NOMO-1 (cell line): ENCODE results near the gene SRMS.
"Not testable (repeated sequence)": the region's sequence is repeated elsewhere in the genome, so short reads cannot be mapped to it uniquely, and the experiment has no call there.

Source experiments
- DNase-seq, 2 experiments: peaks; one replicate each; lab custom pipeline; 2025; ENCODE audit not compliant: unreplicated experiment in 2 of 2; lab: John Stamatoyannopoulos, UW

The SRMS gene

DNA sequence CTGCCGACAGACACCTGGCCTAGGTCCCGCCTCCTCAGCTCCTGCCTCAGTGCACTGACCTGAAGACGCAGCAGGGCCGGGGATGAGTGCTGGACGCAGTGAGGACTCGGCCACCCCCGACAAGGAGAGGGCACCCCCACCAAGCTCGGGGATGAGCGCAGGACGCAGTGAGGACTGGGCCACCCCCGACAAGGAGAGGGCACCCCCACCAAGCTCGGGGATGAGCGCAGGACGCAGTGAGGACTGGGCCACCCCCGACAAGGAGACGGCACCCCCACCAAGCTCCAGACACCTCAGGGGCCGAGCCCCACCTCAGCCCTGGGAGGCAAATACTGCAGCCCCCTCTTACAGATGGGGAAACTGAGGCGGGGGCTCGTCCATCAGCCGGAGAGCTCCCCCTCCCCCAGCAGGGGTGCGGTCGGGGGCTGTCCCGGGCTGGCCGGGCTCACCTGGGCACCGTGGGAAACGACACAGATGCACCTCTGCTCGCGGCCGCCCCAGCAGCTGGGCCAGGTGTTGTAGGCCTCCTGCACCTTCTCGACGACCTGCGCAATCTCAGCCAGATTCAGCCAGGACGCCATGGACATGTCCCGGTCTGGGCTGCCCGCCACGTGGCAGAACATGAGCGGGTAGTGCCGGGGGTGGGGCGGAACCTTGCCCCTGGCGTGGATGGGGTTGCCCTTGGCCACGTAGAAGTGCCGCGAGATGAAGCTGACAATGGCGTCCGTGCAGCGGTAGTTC, 19.0 kb upstream of the SRMS start:
- DNase-seq: no peak

DNA sequence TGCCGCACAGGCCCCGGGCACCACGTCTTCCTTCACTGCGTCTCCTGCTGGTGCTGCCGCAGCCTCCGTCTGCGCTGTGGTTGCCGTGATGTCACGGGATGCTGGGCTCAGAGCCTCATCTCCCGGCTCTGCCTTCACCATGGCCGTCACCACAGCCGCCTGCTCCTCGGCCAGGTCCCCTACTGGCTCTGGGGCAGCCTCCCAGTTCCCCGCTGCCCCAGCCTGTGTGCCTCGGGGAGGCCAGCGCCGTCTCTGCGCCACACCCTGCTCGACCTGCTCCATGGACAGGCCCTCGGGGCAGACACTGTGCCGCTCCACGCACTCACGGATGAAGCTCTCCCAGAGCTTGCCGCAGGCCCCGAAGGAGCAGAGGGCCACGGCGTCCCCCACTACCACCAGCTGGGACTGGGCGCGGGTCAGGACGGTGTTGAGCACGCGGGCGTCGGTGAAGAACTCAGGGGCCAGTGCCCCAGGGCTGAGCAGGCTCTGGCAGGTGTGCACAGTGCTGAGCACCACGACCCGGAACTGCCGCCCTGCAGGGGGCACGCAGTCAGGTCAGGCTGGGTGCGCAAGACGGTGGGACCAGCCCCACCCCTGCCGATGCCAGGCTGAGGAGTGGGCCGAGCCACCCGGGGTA, 18.3 kb upstream of the SRMS start:
- DNase-seq: no peak

DNA sequence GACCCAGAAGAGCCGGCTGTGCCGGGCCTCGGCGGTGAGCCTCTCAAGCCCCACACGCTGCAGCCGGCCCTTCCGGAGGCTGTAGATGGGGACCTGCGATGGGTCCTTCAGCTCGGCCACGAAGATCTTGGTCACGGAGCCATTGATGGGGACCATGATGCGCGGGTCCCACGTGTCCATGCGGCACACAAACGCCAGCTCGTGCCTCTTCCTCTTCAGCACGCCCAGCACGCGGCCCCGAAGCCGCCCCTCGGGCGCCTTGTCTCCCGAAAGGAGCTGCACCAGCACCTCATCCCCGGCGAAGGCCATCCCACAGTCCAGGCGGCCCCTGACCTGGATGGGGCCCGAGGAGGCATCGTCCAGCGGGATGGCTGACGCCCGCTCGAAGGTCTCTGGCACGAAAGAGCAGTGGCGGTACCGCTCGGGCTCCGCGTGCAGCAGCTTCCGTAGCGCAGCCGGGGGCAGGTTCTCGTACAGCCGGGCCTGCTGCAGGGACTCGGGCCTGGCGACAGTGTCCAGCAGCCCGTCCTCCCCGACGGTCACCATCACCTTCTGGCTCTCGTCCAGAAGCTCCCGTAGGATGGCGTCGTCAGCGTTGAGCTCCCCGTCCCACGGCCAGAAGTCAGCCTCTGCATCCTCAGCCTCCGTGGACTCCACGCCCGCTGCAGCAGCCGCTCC, 17.6 kb upstream of the SRMS start:
- no peak for DNase-seq

DNA sequence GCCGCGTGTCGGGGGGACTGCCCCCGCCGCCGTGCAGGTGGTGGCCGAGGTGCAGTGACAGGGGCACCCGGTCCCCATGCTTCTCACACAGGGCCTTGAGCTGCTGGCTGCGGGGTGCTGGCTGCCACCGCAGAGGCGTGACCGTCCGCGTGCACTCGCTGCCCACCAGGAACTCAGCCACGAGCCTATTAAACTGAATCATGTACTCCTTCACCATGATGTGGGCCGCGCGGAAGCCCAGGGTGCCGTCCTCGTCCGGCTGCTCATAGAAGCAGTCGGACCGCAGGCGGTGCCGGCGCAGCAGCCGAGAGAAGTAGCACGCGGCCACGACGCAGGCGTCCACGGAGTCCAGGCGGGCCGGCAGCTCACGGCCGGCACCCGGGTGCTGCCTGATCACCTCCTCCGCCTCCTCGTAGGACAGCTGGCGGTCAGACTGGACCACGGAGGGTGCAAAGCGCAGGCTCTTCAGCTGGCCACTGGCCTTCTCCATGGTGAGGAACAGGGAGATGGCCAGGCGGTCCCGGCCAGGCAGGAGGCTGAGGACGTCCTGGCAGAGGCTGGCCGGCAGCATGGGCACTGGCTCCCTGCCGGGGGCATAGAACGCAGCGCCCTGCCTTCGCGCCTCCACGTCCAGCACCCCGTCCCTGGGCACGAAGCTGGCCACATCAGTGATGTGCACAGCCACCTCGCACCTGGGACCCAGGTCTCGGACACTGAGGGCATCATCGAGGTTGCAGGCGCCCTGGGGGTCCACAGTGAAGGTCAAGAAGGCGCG, 16.7 kb upstream of the SRMS start:
- no peak for DNase-seq

DNA sequence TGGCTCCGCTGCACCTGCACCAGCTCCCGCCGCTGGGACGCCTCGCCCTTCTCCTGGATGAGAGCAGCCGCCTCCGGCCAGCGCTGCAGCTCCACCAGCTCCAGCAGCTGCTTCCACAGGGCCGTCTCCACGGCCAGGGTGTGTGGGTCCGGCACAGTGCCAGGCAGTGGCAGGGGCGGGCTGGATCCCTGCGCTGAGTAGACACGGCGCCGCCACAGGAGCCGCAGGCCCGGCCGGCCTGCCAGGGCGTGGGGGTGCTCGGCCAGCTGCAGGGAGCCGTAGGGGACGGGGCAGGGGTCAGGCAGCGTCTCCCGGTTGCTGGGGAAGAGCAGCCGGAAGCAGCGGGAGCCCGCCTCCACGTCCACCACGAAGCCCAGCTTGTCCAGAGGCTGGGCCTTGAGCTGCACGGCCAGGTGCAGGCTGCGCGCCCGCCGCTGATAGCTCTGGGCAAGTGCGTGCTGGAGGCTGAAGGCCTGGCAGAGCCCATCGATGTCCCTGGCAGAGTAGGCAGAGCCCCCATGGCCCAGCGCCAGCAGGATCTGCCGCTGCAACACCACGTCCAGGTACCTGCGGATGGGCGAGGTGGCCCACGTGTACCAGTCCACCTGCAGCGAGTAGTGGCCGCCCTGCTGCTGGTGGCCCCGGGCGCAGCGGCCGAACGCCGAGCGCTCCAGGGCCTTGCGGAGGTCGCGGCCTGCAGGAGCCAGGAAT, 15.8 kb upstream of the SRMS start:
- DNase-seq: no peak

DNA sequence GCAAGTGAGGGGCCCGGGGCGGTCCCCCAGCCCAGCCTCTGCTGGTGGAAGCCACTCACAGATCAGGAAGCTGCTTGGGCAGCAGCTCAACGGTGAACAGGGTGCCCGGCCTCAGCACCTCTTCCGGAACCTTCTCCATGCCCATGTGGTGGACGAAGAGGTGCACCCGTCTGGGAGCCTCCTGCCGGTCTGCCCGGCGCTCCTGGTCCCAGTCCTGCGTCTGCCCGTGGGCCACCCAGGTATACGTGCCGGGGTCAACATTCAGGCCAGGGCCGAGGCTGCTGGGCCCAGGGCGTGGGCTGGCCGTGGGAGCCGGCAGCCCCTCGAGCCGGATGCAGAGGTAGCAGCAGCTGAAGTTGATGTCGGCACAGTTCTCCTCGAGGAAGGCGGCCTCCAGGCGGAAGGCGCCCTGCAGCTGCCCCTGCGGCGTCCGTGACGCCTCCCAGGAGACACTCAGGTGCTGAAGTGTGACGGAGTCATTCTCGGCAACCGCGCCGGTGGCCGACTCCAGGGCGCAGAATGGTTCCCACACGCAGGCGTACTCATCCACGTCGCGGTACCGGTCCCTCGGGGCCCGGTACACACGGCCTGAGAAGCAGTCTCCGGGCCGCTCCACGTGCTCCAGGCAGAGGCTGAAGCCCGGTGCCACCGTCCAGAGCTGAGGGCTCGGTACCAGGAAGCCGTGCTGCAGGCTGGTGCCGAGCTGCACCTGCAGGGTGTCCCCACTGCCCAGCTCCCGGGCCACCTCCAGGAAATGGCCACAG, 15.1 kb upstream of the SRMS start:
- no peak for DNase-seq

DNA sequence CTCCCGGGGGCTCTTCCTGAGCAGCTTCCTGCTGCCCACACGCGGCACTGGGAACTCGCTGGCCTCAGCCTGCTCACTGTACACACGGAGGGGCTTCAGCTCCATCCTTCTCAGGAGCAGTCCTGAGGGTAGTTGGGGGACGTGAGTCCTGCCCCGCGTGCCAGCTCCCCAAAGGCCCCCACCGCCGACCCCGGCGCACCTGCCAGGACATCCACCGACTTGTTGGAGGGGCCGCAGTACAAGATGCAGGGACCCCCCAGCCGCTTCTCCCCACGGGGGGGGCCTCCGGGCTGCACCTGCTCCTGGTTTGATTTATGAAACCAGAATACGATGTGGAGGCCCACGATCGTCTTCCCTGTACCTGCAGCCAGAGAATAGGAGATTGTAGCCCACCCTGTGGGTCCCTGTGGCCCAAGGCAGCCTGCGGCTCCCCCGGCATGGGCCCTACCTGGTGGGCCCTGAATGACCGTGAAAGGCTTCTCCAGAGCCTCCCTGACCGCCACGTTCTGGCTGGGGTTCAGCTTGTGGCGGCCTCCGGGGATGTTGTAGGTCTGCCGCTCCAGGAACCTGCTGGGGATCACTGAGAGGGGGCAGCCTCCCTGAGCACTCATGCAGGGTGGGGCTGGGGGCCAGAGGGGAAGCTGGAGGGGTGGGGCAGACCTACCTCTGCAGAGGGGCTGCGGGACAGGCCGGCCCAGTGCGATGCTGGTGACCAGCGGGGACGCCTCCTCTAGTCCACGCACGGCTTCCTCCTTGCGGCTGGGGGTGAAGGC, 14.3 kb upstream of the SRMS start:
- no peak for DNase-seq

DNA sequence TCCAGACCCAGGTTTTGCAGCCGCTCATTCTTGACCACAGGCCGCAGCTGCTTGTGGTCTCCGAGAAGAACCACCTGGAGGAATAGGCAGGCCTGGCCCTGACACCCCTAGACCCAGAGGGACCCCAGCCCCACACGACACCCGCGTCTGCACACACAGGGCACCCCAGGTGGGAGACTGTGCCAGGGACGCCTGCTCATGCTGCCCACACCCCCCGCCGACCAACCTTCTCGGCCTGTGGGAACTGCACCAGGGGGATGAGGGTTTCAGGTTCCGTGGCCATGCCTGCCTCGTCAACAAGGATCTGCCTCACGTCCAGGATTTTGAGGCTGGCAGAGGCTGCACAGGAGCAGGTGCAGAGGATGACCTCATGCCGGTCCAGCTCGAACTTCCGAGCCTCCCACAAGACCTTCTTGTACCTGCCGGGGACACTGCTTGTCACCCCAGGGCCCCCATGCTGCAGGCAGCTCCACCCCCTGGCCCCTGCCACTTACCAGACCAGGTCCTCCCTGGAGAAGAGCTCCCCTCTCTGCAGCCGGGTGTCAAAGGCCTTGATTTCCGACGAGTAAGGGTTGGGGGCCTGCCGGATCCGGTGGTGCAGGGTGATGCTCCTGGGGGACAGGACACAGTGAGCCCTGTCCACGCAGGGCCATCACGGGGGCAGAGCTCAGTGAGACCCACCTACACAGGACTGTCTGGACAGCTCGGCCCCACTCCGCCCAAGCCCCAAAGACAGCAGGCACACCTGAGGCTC, 13.5 kb upstream of the SRMS start:
- no peak for DNase-seq

DNA sequence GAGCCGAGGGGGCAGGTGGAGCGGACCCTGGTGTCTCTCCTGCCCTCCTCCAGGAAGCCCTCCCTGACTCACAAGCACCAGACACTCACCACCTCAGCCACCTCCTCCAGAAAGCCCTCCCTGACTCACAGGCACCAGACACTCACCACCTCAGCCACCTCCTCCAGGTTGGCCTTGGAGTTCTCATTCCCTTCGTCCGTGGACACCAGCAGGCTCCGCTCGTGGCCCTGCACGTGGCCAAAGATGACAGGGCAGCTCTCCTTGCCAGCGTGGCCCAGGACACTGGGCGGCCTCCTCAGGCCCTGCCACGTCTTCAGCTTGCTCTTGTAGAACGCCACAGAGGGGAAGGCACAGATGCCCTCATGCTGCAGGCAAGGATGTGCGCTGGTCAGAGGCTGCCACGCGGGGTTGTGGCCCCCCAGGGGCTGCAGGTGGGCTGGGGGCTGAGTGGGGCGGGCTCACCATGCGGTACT, 12.8 kb upstream of the SRMS start:
- DNase-seq: no peak

DNA sequence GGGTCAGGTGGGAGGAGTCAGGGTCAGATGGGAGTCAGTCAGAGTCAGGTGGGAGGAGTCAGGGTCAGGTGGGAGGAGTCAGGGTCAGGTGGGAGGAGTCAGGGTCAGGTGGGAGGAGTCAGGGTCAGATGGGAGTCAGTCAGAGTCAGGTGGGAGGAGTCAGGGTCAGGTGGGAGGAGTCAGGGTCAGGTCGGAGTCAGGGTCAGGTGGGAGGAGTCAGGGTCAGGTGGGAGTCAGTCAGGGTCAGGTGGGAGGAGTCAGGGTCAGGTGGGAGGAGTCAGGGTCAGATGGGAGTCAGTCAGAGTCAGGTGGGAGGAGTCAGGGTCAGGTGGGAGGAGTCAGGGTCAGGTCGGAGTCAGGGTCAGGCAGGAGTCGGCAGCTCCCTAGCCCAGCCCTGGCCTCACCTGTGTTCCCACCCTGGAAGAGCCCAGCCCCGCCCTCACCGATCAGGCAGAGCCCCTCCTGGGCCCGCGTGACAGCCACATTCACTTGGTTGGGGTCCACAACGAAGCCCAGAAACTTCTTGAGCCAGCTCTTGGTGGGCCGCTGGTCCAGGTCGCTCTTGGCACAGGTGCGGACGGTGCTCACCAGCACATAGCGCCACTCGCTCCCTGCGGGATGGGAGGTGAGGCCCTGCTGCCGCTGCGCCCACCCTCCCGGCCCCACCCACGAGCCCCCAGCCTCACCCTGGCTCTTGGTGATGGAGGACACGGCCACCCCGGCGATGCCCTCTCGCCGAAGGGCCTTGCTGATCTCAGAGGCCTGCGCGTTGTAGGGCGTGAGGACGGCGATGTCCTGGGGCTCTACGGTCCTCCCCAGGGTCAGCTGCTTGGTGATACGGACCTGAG, 12.2 kb upstream of the SRMS start:
- DNase-seq: not testable (repeated sequence)

DNA sequence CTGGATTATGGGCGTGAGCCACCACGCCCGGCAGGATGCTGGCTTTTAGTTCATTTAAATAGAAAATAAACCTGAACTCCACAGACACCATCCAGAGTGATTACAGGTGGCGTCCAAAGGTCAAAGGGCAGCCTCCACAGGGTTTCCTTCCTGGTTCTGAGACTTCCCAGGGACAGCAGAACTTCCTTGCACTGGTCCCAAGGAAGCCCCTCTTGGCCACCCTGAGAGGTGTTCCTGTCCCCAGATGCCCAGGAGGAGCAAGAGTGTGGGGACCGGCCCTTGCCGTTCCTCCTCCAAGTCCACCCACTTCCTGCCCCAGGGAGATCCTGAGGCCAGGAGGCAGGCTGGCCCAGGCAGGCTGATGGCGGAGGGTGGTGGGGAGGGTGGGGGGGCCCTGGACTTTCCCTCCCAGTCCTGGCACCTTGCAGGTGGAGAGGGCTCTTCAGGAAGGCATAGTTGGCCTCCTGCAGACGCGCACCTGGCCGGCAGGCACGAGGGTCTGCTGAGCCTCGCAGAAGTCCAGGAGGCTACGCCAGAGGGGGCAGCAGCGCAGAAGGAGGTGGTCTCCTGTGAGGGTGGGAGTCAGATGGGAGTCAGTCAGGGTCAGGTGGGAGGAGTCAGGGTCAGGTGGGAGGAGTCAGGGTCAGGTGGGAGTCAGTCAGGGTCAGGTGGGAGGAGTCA, 11.4 kb upstream of the SRMS start:
- DNase-seq: no peak

DNA sequence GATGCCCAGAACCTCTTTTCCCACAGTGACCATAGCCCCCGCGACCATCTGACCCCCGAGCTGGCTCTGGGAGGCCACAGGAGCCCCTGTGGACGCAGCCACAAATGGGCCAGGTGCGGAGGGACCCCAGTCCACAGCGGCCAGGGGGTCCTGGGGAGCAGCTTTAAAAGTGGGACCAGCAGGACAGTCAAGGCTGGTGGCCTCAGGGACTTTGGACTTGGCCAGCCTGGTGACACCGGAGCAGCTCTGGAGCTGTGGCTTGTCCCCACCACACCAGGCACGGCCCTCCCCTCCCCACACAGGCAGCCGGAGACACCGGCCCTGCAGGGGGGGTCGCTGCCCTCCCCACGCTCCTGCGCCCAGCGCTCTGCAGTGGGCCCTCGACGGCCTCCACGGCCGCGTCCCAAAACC, 9.9 kb upstream of the SRMS start:
- no peak for DNase-seq

DNA sequence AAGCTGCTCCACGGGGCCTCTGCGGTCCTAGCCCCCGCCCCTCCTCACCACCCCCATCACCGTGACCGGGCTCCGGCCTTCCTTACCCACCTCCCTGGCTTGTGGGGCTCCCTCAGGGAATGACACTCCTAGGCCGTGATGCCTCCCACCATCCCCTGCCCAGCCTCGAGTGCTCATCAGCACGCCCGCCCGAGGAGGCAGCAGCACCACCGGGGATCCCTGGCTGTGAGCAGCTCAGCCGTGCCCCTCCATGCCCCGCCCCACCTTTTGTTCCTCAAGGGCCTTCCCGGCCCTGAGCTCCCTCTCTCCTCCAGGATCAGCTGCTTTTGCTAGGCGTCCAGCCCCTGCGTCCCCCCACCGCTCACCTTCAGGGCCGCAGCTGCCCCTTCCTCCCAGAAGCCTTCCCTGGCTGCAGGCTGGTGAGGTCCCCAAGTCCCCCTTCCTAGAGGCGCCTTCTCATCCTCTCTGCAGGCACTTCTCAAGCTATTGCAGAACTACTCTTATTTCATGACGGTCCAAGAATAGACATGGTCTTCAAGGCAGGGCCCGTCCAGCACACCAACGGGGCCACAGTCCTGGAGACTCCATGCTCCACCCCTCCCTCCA, 9.4 kb upstream of the SRMS start:
- no peak for DNase-seq

DNA sequence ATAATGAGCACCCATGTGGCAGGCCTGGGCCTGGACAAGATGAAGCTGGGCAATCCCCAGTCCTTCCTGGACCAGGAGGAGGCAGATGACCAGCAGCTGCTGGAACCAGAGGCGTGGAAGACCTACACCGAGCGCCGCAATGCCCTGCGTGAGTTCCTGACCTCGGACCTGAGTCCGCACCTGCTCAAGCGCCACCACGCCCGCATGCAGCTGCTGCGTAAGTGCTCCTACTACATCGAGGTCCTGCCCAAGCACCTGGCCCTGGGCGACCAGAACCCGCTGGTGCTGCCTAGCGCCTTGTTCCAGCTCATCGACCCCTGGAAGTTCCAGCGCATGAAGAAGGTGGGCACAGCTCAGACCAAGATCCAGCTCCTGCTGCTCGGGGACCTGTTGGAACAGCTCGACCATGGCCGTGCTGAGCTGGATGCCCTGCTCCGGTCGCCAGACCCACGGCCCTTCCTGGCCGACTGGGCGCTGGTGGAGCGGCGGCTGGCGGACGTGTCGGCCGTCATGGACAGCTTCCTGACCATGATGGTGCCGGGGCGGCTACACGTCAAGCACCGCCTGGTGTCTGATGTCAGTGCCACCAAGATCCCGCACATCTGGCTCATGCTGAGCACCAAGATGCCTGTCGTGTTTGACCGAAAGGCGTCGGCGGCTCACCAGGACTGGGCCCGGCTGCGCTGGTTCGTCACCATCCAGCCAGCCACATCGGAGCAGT, 8.3 kb upstream of the SRMS start:
- no peak for DNase-seq

DNA sequence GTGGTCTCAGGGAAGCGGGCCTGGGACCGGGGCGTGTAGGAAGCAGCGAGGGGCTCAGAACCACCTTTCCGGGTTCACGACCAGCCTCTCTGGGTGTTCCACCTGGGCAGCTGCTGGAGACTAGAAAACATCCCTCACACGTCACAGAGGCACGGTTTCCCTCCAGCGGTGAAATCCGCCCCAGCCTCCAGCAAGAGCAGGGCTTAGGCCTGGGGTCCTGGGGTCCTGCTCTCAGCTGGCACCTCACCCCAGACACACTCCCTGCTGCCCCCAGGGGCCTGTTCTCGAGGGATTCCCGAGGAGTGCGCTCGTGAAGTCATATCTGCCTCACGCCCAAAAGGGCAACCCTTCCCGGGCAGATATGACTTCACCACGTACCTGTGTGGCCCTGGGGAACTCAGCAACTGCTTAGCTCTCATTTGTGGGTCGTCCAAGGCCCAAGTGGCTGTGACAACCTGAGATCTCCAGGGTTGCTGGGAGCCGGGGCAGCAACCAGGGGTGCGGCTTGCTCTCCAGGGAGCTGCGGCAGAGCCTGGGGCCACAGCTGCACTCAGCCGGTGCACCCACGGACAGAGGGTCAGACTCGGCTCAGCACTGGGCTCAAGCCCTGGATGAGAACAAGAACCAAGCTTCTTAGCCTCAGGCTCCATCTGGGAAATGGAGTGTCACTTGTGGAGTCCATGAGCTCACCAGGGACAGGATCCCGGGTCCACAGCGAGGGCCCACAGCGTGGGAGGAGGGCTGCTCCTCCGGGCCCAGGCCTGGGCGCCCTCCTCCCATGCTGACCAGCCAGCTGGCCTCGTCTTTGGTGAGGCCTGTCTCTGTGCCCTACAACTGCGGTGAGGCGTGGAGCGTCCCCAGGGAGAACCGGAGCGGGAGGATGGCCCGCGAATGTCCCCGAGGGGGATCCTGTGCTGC, 7.1 kb upstream of the SRMS start:
- no peak for DNase-seq
